NCI-H2196 treated with DMSO at 0.1 percent for 48 hours (cell line): Measurements from ENCODE around the gene UBE2J2.

ENCODE experiments used
- DNase-seq: peaks from one replicate; lab custom pipeline; 2025; ENCODE audit not compliant: unreplicated experiment; lab: John Stamatoyannopoulos, UW

The UBE2J2 gene

DNA sequence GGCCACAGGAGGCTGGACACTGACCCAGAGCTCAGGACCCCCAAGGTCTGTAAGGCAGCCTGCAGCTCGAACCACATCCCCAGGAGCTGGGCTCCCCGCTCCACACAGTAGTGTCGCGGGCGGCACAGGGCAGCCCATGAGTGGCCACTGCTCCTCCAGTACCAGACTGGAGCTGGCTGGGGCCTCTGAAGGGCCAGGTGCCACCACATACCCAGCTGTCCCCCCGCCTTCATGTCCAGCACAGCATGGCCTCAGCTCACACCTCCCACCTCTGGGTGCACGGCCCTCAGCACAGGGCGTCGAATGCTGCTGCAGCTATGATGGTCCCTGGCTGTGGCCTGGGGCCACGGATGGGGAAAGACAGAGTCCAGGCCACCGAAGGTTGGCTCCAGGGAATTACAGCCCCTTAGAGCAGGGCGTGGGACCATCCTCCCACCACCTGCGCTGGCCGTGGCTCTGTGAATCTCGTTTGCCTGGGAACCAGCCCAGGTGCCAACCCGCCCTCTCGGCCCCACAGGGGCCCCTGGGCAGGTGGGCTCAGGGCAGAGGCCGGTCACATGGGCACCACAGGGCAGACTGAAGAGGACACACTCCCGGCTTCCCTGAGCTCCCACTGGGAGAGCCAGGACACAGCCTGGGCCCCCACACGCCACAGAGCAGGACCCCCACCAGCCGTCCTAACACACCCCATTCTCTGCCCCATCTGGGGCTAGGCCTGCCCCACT lies 57.6 kb downstream of the UBE2J2 start:
- no peak for DNase-seq

DNA sequence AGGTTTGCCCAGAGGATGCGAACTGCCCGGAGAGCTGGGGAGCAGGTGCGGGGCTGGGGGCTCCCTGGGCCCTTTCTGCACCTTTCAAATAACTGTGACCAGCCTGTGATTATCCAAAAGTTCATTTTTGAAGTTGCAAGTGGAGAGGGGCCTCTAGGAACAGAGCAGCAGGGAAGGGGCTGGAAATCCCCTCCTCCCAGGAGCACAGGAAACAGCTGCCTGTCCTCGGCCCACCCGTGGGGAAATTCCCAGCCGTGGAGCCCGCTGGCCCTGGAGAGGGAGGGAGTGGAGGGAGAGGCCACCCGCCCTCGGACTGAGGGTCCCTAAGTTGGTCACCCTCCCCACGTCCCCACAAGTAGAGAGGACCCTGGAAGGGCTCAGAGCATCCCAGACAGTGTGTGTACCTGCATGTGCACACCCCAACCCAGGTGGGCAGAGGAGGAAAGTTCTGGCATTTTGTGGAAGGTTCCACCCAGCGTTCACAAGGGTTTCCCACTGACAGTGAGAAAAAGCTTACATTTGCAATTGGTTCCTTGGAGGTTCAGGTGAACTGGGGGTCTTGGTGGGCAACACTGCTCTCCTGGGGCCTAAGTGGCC lies 58.5 kb downstream of the UBE2J2 start:
- no peak for DNase-seq

DNA sequence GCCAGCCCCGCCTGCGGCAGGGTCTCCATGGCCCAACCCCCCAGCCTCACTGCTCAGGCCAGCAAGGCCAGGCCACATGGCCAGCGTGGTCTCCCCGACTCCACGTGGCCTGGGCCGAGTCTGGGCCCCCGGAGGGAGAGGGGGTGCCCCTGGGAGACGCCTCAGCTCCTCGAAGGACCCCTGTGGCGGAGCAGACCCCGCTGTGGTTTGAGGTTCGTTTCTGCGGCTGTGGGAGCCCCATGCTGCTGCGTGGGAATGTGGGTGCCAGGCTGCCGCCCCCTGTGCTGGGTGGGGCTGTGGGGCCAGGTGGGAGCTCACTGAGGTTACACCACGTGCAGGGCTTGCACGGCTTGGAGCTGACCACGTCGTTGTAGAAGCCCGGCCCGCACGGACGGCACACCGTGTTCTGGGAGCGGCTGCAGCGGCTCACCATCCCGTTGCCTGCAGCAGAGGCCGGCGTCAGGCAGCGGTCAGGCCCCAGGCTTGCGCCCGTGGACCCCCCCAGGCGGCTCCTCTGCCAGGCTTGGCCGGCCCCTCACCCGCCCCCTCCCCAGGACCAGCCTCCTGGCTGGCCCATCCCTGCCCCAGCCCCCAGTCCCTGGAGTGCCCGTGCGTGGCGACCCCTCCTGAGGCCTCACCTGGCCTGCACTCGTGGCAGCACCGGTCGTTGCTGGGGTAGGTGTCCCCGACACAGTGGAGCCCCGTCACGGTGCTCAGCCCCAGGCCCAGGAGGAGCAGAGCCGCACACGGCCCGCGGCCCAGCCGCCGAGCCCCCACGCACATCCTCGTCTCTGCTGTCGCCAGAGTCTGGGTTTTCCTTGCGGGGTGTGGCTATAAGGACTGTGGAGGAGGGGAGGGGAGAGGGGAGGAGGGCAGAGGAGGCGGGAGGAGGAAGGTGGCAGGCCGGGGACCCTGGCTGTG lies 60.0 kb downstream of the UBE2J2 start, which contains the start of gene TNFRSF4:
Gene TNFRSF4, minus strand, starts transcription at position 809 of the 921 bp plus-strand sequence. Its CDS starts 26 bp downstream, at position 783.
- no peak for DNase-seq

DNA sequence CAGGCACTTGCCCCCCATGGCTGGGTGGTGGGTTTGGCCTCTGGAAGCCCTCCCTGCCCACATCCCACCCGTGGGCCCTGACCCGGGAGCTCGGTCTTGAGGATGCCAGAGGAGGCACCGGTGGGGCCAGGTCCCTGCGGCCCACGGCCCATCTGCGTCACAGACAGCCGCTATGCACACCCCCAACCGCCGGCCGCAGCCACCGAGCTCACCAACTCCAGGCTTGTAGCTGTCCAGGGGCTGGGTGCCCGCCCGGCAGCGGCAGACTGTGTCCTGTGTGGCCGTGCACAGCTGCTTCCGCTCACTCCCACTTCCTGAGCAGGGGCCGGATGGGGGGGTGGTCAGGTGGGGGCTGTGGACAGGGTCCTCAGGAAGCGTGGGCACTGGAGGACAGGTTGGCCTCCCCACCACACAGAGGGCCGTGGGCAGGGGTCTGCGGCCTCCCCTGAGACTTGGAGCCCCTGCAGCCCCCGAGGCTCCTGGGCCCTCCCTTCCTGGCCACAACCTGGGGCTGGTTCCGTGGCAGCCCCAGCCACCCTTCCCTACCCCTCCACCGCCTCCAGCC lies 60.8 kb downstream of the UBE2J2 start:
- no peak for DNase-seq

DNA sequence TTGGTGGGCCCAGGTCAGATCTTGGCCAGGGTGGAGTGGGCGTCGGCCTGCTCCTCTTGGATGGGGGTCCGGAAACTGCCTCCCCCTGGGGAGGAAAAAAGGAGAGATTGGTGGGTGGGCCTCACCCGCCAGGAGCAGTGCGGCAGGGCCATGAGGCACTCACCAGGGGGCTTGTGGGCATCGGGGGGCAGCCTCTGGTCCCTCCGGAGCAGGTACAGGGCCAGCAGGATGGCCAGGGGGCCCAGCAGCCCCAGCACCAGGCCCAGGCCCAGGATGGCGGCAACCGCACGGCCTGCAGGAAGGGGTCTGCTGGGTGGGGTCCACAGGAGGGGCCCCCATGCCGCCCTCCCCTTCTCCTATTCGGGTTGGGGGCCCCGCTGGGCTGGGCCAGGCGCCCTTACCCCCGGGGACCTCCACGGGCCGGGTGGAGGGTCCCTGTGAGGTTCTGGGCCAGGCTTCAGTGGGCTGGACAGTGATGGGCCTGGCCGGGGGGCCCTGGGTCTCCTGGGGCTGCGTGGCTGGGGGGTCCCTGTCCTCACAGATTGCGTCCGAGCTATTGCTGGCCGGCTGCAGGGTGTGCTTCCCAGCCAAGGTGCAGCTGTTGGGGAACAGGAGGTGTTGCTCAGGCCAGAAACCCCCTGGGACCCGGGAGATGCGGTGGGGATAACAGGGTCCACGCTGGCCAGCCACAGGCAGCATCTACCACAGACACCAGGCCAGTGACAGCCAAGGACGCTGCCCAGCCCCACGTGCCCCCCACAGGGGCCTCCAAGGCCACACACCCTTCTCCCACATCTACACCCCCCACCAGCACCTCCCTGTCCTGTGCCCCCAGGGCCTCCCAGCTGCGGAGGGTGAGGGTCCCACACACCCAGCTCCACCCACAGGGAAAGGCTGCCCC lies 61.9 kb downstream of the UBE2J2 start:
- DNase-seq, result no peak

DNA sequence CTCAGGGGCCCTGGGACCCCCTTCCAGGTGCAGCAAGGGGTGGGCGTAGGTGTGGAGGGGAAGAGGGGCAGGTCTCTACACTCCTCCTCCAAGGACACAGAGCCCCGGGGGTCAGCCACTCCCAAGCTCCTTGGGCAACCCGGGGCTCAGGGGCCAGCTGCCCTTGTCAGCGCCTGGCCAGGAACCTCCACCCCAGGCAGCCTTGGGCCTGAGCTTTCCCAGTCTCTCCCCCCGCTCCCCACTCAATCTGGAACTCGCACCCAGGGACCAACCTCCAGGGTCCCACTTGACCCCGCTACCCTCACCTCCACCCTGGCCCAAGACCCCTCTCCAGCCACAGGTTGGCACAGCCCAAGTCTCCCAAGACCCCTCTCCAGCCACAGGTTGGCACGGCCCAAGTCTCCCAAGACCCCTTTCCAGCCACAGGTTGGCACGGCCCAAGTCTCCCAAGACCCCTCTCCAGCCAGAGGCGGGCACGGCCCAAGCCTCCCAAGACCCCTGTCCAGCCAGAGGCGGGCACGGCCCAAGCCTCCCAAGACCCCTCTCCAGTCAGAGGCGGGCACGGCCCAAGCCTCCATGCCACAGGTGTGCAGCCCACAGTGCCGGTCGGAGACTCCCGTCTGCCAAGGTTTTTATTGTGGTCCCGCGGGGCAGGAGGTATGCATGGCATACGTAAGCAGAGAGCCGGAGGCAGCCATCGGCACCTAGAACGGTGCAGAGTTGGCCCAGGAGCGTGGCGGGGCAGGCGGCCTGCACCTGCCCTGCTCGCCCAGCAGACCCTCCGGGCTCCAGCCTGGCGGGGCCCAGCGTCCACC lies 62.7 kb downstream of the UBE2J2 start:
- DNase-seq, result no peak

DNA sequence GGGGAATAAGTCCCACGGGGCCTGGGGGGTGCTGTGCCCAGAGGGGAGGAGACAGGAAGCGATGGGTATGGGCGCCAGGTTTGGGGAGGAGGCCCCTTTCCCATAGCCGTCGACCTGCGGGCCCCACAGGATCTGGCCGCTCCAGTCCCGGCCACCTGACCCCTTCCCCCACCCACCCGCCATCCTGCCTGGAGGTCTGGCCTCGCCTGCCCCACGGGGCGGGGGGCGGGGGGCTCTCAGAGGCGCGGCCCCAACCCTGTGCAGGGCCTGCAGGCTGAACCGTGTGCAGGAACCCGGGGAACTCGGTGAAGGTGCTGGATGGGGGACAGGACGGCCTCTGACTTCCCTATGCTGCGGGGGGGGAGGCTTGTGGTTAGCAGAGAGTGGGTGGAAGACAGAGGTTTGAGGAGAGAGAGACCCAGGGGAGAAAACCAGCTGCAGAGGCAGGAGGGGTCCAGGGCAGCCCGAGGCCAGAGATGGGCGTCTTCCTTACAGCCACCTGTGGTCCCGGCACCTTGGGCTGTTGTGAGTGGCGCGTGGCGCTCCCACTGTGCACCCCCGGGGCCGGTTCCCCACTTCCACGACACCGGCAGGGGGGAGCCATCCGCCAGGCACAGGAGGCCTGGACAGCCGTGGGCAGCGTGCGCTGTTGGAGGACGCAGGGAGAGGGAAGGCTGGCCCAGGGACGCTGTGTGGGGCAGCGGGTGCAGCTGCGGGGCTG lies 64.8 kb downstream of the UBE2J2 start:
- no peak for DNase-seq

DNA sequence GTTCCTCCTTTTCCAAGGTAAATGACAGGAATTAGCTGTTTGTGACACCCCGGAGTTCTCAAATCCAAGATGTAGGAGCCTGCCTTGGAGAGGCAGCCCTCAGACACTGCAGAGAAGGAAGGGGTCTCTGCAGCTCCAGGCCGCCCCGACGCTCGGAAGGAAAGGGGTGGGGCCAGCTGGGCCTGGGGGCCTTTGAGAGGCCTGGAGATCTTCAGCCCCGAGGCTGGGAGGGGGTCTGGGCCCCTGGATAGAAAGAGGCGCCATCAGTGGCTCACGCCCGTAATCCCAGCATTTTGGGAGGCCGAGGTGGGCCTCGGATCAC lies 66.1 kb downstream of the UBE2J2 start:
- no peak for DNase-seq

DNA sequence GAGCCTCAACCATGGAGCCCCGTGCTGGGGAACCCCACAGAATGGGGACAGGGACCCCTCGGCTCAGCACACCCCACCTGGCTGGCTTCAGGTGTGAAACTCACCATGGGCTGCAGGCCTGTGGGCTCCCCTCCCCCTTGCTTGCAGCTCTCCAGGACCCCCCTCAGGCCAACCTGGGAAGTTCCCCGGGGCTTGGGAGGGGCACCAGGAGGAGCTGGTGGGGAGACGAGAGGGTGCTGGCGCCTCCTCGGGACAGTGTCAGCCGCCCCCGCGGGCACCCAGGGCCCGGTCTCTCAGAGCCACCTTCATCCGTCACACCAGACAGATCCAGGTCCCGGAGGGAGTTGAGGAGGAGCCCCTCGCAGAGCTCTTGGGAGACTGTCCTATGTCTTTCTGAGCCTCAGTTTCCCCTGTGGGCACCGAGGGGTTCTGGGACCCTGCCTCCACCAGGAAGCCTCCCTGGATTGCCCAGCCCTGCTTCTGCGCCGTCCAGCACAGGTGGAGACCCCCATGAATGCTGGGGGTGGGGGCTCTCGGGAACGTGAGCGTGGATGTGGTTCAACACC lies 66.6 kb downstream of the UBE2J2 start:
- DNase-seq, result no peak

DNA sequence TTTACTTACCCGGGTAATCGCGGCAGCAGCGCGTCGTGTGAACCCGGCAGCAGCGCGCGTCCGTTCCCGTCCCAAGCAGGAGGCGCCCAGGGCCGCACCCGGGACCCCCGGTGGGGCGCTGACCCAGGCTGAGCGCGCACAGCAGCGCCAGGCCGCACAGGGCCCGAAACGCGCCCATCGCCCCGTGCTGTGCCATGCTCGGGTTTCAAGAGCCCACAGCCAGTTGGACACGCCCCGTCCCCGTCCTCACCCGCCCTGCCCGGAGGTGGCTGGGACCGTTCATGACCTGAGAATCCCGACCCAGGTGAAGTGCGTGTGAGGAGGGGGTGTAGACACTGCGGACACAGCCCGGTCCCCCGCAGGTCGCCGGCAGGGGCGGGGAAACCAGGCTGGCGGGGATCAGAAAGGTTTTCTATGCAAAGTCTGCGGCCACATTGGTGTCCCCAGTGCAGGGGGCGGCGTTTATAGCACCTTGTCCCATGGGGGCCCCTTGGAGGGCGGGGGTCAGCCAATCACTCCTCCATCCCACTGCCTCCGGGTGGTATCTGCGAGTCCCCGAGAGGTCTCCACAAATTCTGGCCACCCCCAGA lies 67.2 kb downstream of the UBE2J2 start, which contains the start of gene TNFRSF18:
Gene TNFRSF18, minus strand, starts transcription at position 217 of the 590 bp plus-strand sequence. Its CDS starts 21 bp downstream, at position 196.
- no peak for DNase-seq

DNA sequence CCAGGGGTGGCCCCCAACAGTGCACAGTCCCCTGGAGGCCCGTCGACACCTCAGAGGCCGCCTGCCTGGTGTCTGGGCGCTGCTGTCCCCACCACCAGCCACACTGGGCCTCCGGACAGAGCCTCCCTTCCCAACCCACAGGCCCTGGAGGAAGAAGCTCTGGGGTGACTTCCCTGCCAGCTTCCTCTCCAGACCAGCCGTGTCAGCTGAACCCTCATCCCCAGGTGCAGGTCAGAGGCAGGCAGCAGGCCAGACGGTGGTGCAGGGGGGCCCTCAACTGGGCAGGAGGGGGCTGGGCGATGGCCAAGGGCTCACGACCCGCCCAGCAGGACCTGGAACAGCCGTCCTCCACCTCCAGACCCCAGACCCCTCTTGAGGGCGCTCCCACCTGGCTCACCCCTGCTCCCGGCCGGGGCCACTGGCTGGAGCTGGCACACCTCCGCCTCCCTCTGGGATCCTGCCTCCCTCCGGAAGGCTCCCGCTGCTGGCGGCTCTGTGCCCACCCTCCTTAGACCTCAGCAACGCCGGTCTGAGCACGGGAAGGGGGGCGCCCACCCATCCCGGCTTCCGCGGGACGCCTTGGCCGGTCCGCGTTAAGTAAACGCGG lies 67.8 kb downstream of the UBE2J2 start:
- DNase-seq, result no peak

DNA sequence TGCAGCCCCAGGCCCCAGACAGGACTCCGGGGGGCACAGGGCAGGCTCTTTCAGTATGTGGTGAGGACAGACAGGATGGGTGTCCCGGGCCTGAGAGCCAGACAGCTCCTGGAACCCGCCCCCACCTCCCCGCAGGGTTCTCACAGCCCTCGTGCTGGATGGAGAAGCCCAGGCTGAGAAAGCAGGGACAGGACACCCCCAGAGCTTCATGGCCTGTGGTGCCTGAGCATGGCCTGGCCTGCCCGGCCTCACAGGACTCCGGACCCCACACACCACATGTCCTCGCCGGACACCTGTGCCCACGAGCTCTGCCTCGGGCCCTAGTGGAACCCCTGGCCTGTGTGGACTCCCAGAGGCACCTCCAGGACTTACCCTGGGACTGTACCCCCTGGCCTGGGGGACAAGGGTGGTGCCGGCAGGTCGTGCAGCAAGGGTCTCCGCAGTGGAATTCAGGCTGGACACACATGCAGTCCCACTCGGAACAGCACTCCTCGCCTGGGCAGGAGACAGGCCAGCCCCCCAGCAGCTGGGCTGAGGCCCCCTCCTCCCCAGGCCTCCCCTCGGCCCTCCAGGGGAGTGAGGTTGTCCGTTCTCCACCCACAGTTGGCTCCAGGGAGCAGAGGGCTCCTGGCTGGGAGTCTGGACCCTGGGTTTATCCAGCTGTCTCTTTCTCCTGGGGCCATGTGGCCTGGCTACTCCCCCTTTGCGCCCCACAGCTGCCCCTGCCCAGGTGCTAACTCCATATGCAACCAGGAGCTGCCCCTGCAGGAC lies 68.5 kb downstream of the UBE2J2 start:
- no peak for DNase-seq

DNA sequence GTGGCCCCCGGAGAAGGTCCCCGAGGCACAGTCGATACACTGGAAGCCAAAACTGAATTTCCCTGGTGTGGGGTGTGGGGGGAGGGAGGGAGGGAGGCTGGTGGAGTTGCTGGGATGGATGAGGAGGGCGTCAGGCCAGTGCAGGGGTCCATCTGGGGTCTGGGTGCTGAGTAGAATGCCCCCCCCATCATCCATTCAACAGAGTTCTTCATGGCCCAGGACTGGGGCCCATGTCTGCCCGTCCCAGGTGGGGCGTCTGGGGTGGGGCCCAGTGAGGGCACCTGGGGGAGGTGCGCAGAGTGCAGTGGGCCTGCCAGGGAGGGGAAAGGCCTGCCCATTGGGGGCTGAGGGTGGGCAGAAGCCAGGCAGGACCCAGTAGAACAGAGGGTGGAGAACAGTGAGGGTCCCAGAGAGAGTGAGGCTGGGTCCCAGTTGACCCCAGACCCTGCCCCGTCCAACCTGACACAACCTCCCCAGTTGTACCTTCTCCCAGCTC lies 69.2 kb downstream of the UBE2J2 start:
- DNase-seq, result no peak
